ENCODE data around the gene SHC3. TPM values are rescaled to one million over a fixed set of nuclear protein-coding genes. Genes with fewer than 3 reads are reported as not detected.
A peak's percentile ranks its signal among the peaks of the same experiment; 100 is the strongest.

The SHC3 gene
- total RNA-seq, 1 experiment from 2014 or later = 0.66 TPM

DNA sequence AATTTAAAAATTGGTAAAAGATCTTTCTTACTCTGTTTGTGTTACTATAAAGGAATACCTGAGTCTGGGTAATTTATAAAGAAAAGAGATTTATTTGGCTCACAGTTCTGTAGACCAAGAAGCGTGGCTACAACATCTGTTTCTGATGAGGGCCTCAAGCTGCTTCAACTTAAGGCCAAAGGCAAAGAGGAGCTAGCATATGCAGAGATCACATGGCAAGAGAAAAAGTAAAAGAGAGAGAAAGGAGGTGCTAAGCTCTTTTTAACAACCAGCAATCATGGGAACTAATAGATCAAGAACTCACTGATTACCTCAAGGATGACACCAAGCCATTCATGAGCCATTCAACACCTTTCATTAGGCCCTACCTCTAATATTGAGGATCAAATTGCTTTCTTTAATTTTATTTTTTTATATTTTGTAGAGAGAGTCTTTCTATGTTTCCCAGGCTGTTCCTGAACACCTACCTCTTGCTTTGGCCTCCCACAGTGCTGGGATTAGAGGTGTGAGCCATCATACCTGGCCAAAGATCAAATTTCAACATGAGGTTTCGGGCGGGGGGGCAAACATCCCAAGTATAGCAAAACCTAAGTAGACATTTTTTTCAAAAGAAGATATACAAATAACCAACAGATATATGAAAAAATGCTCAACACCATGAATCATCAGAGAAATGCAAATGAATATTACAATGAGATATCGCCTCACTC, 16.0 kb upstream of the SHC3 start:
- BruUV-seq (replicated peaks) = no TSS peak
- Histone ChIP-seq H3K4me2 (ENCODE audit: low read length) (peak overlapping the region; percentile 40; the same call in 1 of the 2 replicates), H3K79me2 (ENCODE audit: low read length) (no peaks in the 10 kb centered on the region), H2AFZ (ENCODE audit: low read length) (no peak overlapping the region), H3K9ac (ENCODE audit: low read length) (no peak overlapping the region), H3K27ac (ENCODE audit: low read length) (peak overlapping the region; percentile 47), H4K20me1 (ENCODE audit: low read length) (no peaks in the 10 kb centered on the region), H3K4me3 (ENCODE audit: low read length) (no peak overlapping the region), H3K27me3 (ENCODE audit: low read length) (no peaks in the 10 kb centered on the region), H3K9me2 (replicated peaks; ENCODE audit: low read length) (no peaks in the 10 kb centered on the region), H3F3A (ENCODE audit: low read length, unreplicated experiment) (no peaks in the 10 kb centered on the region), H3K36me3 (ENCODE audit: low read depth, low read length) (no peaks in the 10 kb centered on the region), H3K9me3 (ENCODE audit: low read length) (no peaks in the 10 kb centered on the region), H3K4me1 (ENCODE audit: insufficient read depth, low read length) (peaks cover 15% of the 10 kb centered on the region)
- TF ChIP-seq EZH2 (IDR thresholded peaks at IDR 0.05; ENCODE audit: low read length, unreplicated experiment) = no peak
- no peak for TF ChIP-seq EZH2phosphoT487 (IDR thresholded peaks at IDR 0.05; ENCODE audit: borderline replicate concordance, low read length)
- TF ChIP-seq, protein P1, sequence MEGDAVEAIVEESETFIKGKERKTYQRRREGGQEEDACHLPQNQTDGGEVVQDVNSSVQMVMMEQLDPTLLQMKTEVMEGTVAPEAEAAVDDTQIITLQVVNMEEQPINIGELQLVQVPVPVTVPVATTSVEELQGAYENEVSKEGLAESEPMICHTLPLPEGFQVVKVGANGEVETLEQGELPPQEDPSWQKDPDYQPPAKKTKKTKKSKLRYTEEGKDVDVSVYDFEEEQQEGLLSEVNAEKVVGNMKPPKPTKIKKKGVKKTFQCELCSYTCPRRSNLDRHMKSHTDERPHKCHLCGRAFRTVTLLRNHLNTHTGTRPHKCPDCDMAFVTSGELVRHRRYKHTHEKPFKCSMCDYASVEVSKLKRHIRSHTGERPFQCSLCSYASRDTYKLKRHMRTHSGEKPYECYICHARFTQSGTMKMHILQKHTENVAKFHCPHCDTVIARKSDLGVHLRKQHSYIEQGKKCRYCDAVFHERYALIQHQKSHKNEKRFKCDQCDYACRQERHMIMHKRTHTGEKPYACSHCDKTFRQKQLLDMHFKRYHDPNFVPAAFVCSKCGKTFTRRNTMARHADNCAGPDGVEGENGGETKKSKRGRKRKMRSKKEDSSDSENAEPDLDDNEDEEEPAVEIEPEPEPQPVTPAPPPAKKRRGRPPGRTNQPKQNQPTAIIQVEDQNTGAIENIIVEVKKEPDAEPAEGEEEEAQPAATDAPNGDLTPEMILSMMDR (conservative IDR thresholded peaks at IDR 0.05; ENCODE audit: low read depth, low read length) = no peak
- peak; percentile 32 for DNase-seq
- ChIA-PET CTCF (no interaction called here), POLR2A (ENCODE audit: unreplicated experiment) (no interaction called here)
- intact Hi-C loops (cut with micrococcal nuclease) = no loop called here
- ATAC-seq = no peak; the same call in 1 of the 2 replicates

GRCh38 chr9:89191004-89191403, 12.4 kb upstream of the SHC3 start:
- TF ChIP-seq EZH2 (IDR thresholded peaks at IDR 0.05; ENCODE audit: low read length, unreplicated experiment) (no peak), EZH2phosphoT487 (IDR thresholded peaks at IDR 0.05; ENCODE audit: borderline replicate concordance, low read length) (no peak)
- TF ChIP-seq, protein P1 (conservative IDR thresholded peaks at IDR 0.05; ENCODE audit: low read depth, low read length) = no peak
- no peak overlapping the region for H3K27ac ChIP-seq (ENCODE audit: low read length)
- intact Hi-C loops (cut with micrococcal nuclease) = no loop called here
- ChIA-PET POLR2A (ENCODE audit: unreplicated experiment) (no interaction called here), CTCF (no interaction called here)
- DNase-seq = no peak
- H3K9ac ChIP-seq (ENCODE audit: low read length) = no peak overlapping the region
- no peak overlapping the region for H2AFZ ChIP-seq (ENCODE audit: low read length)
- no peaks in the 10 kb centered on the region for H4K20me1 ChIP-seq (ENCODE audit: low read length)
- H3K9me2 ChIP-seq (replicated peaks; ENCODE audit: low read length) = no peaks in the 10 kb centered on the region
- no peaks in the 10 kb centered on the region for H3K9me3 ChIP-seq (ENCODE audit: low read length)
- no peaks in the 10 kb centered on the region for H3F3A ChIP-seq (ENCODE audit: low read length, unreplicated experiment)
- no peaks in the 10 kb centered on the region for H3K27me3 ChIP-seq (ENCODE audit: low read length)
- no peaks in the 10 kb centered on the region for H3K36me3 ChIP-seq (ENCODE audit: low read depth, low read length)
- no TSS peak for BruUV-seq (replicated peaks)
- ATAC-seq = no peak
- no peak overlapping the region for H3K4me2 ChIP-seq (ENCODE audit: low read length)
- H3K4me1 ChIP-seq (ENCODE audit: insufficient read depth, low read length) = peaks cover 15% of the 10 kb centered on the region
- H3K79me2 ChIP-seq (ENCODE audit: low read length) = no peaks in the 10 kb centered on the region
- H3K4me3 ChIP-seq (ENCODE audit: low read length) = no peak overlapping the region

GRCh38 chr9:89189215-89189614, 10.6 kb upstream of the SHC3 start:
- Histone ChIP-seq H3K4me2 (ENCODE audit: low read length) (no peak overlapping the region), H3K4me1 (ENCODE audit: insufficient read depth, low read length) (peaks cover 1% of the 10 kb centered on the region; the same call in 1 of the 2 replicates), H3K9ac (ENCODE audit: low read length) (no peak overlapping the region), H3K9me3 (ENCODE audit: low read length) (no peaks in the 10 kb centered on the region), H3K9me2 (replicated peaks; ENCODE audit: low read length) (no peaks in the 10 kb centered on the region), H3K27ac (ENCODE audit: low read length) (no peak overlapping the region), H3F3A (ENCODE audit: low read length, unreplicated experiment) (no peaks in the 10 kb centered on the region), H3K27me3 (ENCODE audit: low read length) (no peaks in the 10 kb centered on the region), H3K36me3 (ENCODE audit: low read depth, low read length) (no peaks in the 10 kb centered on the region), H2AFZ (ENCODE audit: low read length) (no peak overlapping the region), H3K79me2 (ENCODE audit: low read length) (no peaks in the 10 kb centered on the region), H4K20me1 (ENCODE audit: low read length) (no peaks in the 10 kb centered on the region), H3K4me3 (ENCODE audit: low read length) (no peak overlapping the region)
- no peak for TF ChIP-seq EZH2phosphoT487 (IDR thresholded peaks at IDR 0.05; ENCODE audit: borderline replicate concordance, low read length)
- TF ChIP-seq, protein P1 (conservative IDR thresholded peaks at IDR 0.05; ENCODE audit: low read depth, low read length) = no peak
- no TSS peak for BruUV-seq (replicated peaks)
- ChIA-PET POLR2A (ENCODE audit: unreplicated experiment) (no interaction called here), CTCF (no interaction called here)
- ATAC-seq = peak; percentile 60; the same call in 1 of the 2 replicates
- intact Hi-C loops (cut with micrococcal nuclease) = no loop called here
- DNase-seq = peak; percentile 9
